Measurements from ENCODE around the gene CACNA1F.

Gene CACNA1F

DNA sequence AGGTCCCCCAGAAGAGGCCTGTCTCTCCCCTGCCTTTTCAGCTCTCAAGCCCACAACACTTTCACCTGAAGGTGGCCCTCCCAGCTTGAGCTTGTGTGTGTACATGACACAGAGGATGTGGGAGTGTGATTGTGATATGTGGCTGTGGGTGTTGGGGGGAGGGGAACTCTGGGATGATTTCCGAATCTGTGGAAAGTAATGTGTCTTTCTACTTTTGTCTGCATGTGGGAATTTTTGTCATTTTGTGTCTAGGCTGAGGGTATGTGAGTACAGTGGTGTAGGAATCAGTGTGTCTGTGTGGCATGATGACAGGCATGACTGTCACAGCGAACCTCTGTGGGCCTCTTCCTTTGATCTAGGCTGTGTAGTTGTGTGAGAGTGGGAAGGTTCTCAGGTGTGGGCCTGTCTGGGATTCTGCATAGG is 39.6 kb downstream of the CACNA1F start:
- TF ChIP-seq, protein P1, sequence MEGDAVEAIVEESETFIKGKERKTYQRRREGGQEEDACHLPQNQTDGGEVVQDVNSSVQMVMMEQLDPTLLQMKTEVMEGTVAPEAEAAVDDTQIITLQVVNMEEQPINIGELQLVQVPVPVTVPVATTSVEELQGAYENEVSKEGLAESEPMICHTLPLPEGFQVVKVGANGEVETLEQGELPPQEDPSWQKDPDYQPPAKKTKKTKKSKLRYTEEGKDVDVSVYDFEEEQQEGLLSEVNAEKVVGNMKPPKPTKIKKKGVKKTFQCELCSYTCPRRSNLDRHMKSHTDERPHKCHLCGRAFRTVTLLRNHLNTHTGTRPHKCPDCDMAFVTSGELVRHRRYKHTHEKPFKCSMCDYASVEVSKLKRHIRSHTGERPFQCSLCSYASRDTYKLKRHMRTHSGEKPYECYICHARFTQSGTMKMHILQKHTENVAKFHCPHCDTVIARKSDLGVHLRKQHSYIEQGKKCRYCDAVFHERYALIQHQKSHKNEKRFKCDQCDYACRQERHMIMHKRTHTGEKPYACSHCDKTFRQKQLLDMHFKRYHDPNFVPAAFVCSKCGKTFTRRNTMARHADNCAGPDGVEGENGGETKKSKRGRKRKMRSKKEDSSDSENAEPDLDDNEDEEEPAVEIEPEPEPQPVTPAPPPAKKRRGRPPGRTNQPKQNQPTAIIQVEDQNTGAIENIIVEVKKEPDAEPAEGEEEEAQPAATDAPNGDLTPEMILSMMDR (IDR thresholded peaks at IDR 0.05; ENCODE audit: control insufficient read depth, extremely low read depth, insufficient read depth): no peak
- H3K4me3 ChIP-seq (ENCODE audit: low read depth, low read length): no peak overlapping the region
- no peak for DNase-seq (ENCODE audit: low read depth)

DNA sequence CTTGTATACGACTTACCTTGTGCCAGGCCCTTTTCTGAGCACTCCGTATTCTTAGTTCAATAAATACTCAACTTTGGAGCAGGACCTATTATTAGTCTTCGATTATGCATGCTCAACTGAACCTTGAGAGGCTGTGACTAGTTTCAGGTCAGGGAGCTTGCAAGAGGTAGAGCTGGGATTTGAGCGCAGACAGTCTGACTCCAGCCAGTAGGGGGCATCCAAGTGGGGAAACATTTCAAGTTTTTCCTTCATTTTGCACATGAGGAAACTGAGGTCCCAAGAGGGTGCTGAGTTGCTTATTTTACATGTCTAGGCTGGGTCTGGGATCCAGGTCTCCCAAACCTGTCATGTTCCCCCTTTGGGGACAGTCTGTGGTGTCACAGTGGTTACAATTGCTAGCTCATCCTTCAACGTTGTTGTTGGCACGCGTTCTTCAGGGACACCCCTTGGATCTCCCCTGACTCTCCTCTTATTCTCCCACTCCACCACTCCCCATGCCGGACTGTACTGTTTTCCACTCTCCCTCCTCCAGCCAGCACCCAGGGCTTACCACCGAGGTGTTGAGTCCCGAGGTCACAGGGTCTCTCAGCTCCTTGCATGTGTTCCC is 40.3 kb downstream of the CACNA1F start:
- TF ChIP-seq, protein P1 (IDR thresholded peaks at IDR 0.05; ENCODE audit: control insufficient read depth, extremely low read depth, insufficient read depth): peak; percentile 34; the same call in 1 of the 2 replicates
- DNase-seq (ENCODE audit: low read depth): no peak
- H3K4me3 ChIP-seq (ENCODE audit: low read depth, low read length): no peak overlapping the region

DNA sequence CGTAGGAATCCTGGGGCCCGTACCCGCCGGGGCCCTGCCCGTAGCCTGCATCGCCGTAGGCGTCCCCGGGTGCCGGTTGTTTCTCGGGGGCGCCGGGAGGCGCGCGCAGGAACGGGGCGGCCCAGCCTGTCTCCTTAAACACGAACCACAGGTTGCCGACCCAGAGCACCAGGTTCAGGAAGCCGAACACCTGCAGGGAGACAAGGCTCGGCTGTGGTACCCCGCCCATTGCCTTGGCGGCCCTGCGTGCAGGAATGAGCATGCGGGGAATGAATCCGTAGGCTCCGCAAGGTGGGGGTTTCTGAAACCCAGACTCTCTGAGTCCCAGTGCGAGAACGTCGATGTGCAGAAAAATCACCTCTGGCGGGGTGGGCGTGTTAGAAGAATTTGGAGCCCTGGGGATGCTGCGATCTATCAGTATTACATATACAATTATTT is 41.5 kb downstream of the CACNA1F start:
- TF ChIP-seq, protein P1 (IDR thresholded peaks at IDR 0.05; ENCODE audit: control insufficient read depth, extremely low read depth, insufficient read depth): no peak
- H3K4me3 ChIP-seq (ENCODE audit: low read depth, low read length): peak overlapping the region; percentile 75
- DNase-seq (ENCODE audit: low read depth): no peak

DNA sequence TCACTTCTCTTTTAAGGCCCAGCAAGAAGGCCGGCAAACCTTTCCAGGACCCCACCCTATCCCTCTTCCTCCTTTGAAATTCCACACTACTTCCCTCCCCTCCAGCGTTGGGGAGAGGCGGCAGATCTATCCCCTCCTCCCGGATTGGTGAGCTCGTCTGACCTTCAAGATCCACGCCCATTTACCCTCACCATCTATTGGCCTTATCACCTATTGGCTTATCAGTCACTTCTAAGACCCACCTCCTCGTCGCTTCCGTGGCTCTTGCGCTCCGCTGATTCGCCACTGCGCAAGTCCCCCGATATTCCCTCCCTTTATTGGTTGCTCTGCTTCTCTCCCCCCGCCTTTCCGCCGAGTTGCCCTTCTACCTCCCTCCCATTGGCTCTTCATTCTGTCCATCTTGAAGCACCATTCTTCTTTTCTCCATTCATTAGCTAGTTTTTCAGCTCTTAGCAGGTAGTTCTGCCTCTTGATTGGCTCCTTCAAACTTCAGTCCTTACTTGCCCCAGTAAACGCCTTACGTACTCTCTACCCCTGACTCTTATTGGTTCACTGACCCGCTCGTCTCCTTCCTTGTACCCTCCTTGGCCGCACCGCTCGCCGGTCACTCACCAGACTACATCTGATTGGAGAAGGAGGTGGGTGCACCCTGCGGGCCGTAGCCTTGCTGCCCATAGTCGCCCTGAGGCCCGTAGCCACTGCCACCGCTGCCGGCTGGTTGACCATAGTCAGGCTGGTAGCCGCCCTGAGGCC is 42.1 kb downstream of the CACNA1F start:
- peak; percentile 99 for DNase-seq (ENCODE audit: low read depth)
- TF ChIP-seq, protein P1 (IDR thresholded peaks at IDR 0.05; ENCODE audit: control insufficient read depth, extremely low read depth, insufficient read depth): no peak

DNA sequence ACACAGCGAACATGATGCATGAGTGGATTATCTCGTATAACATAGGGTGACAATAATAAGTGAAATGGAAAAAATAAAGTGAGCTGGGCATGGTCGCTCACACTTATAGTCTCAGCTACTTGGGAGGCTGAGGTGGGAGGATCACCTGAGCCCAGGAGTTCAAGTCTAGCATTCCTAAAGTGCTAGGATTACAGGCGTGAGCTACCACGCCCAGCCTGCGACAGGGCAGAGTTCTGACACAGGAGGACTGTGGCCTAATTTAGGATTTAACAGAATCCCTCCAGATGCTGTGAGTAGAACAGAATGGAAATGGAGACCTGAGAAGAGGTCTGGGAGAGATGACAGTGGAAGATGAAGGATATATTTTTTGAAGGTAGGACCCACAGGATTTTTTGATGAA is 43.5 kb downstream of the CACNA1F start:
- TF ChIP-seq, protein P1 (IDR thresholded peaks at IDR 0.05; ENCODE audit: control insufficient read depth, extremely low read depth, insufficient read depth): no peak
- no peak for DNase-seq (ENCODE audit: low read depth)
- peak overlapping the region; percentile 54 for H3K4me3 ChIP-seq (ENCODE audit: low read depth, low read length)

More for the DNA sequence above, 42.1 kb downstream of the CACNA1F start:
- H3K4me3 ChIP-seq (ENCODE audit: low read depth, low read length): peak overlapping the region; percentile 75

DNA sequence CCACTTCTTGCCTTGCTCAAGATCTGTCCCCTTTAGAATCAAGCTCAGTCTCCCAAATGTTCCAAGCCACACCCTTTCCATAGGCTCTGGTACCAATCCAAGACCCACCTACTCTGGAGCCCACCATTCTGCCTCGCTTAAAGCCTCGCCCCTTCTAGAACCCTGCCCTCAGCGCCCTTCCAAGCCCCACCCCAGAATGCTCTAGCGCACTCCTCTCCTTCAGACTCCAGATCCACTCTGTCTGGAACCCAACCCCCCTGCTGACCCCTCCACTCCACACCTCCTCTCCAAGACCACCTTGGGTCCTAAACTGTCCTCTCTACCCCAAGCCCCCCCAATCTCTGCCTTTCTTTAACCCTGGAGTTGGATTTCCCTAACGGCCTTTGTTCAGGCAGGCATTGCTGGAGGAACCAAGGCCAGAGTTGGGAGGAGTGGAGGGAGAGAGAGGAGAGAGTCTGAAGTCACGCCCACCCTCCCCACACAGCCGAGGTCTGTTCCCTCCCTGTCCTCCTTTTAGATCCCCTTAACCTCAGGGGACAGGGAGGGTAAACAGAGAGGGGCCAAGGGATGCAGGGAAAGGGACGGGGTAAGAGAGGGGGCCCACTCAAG is 44.6 kb downstream of the CACNA1F start:
- TF ChIP-seq, protein P1 (IDR thresholded peaks at IDR 0.05; ENCODE audit: control insufficient read depth, extremely low read depth, insufficient read depth): no peak
- DNase-seq (ENCODE audit: low read depth): no peak
- H3K4me3 ChIP-seq (ENCODE audit: low read depth, low read length): no peak overlapping the region
